ENCODE data around the gene TTN.

Gene TTN

DNA sequence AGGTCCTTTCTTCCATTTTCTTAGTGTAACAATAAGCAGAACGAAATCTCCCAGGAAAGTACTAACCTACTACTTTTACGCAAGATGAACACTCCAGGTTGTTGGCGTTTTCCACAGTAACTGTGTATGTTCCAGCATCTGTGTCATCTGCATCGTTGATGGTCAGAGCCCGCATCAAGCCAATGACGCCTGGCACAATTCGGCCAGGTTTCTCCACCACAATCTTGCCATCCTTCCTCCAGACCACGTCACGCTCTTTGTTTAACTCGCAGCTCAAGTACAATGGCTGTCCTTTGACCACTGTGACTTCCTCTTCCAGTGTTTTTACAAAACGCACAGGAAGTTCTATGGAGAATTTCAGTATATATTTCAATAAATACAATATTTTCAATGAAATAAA, 171.3 kb downstream of the TTN start:
- DNase-seq = no peak

DNA sequence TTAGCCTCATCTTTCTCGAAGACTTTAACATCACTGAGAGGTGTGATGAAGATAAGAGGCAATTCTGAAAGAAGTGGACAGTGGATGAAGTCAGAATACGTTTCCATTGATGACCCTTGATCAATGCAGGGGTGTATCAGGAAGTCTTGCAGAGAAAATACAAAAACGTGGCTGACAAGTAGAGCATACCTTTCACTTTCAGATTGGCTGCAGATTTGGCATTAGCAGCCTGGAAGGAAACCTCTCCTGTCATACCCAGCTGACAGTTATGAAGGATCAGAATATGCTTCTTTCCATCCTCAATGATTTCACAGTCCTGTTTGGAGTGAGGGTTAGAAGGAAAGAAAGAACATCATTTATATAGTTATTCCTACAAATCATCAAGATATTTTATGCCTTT, 174.5 kb downstream of the TTN start:
- no peak for DNase-seq

DNA sequence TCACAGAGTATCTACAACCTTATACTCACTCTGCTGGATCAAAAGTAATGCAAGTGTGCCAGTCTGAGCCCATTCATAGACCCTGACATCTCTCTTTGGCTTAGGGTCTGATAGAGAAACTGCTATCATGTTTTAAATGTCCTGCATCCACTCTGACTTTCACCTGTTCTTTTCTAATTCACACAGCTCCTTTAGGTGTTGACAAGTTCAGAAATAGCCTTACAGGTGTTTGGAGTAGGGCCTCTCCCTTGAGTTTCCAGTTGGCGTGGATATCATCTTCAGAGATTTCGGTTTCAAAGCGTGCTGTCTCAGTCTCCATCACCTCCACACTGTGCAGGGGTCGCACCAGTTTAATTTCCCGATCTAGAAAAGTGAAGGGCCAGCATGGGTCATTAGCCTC, 176.6 kb downstream of the TTN start:
- no peak for DNase-seq

DNA sequence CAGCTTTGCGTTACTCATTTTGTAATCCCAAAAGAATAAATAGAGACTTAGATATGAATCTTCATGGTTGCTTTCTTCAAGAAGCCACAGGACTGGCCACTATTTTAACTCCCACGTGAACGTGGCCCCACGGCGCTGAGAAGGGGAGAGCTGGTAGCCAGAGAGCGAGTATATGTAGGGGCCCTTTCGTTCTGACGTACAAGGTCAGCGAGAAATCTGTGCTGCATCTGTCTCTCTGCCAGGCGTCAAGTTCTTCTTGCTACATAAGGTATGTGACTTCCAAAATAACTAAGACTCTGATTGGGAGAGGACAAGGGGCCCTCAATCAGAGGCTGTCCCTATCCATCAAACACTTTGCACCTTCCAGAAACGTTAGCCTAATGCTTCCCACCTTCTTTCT, 177.8 kb downstream of the TTN start:
- no peak for DNase-seq

DNA sequence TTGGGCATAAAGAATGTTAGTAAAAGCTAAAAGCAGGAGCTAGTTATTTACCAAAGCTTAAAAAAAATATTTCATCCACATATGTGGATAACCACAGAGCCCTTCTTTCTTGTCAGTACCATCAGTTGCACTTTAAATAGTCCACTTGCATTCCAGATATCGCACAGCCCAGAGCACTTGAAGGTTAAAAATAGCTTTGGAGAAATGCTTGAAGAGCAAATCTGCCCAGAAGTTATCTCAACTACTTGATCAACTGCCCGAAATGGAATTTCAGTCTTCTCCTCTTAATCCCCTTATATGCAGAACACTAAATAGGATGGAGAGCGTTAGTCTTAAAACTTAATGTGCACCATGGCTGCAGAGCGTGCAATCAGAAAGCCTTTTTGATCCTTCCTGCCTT, 178.6 kb downstream of the TTN start:
- no peak for DNase-seq

DNA sequence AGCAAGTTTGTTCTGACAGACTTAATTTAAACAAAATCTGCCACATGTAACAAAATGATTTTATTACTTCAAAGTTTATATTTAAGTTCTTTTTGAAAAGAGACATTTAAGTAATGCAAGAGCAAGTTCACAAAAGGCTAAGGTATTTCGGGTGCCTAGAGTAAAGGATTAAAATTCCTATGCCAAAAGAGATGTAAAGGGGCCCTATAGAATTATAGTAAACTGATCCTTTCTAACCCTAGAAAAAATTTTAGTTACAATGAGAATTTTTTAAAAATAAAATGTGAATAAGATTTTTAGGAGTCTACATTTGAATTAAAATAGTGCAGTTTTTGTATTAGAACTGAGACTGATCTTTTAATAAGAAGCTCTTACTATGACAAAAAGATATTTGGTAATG, 179.8 kb downstream of the TTN start:
- DNase-seq = no peak

DNA sequence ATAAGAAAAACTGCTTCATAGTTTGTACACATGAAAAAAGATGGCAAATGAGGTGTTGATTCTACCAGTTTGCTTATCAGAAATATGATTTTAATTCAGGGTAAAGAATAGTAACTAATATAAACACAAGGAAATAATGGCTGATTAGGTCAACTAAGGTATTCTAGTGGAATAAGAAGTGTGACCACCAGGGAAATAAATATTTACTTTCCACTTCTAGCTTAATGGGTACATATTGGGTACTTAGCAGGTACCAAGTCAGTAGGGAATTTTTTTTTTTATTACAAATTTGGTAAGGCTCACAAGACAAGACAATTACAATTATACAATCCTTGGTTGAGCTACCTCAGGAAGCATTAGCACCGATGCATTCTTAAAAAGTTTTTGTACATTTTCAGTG, 191.3 kb downstream of the TTN start:
- DNase-seq = no peak

DNA sequence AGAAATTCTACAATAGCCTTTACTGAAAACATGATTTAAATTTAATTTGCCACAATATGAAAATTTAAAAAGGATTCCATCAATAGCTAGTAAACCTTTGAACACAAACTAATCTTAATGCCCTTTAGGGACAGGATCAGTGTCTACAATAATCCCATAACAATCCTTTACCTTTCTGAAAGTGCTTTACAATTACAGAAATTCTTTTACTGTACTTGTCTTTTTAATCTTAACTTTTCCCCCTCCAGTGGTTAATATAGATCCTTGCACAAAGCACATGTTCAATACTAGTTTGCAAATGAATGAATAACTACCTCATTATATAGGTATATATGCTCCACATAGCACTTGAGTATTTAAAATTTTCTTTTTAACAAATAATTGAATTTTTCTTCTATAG, 204.3 kb downstream of the TTN start:
- no peak for DNase-seq

DNA sequence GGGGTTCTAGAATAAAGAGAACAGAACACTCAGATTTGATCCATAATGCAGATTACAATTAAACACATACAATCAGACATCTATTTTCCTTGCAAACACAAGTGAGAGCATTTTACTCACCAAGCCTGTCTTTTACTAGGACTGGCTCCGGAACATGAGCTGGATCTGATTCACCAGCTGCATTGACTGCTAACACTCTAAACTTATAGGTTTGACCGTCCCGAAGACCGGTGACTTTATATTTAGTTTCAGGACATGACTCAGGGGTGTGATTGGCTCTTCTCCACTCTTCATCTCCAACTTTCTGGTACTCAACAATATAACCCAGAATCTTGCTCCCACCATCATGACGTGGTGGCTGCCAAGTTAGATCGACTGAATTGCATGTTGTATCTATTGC, 214.6 kb downstream of the TTN start:
- no peak for DNase-seq

DNA sequence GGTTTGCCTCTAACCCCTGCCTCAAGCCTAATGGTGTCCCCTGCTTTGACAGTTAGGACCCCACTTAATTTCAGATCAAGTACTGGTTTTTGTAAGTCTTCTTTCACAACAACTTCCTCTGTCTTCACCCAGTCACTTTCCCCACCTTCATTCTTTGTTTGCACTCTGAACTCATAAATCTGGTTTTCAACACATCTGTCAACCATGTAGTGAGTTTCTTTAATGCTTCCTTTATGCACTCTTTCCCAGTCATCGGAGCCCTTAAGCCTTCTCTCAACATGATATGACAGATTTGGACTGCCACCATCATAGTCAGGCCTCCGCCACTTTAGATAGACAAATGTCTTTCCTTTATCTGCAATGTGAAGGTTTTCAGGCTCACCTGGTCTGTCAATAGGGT, 217.9 kb downstream of the TTN start:
- DNase-seq = no peak

DNA sequence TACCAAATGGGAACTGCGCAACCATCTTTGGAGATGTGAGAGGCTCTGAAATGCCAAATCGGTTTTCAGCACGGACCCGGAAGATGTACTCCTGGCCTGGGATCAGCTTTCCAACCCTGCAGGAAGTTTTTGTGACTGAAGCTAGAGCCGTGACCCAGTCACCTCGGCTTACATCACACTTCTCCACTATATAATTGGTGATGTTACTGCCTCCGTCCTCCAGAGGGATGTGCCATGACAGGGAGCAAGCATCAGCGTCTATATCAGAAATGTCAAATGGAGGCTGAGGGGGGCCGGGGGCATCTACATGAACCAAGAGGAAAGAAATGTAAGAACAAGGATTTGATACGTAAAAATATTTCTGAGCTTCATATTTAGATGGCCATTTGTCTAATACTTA, 222.6 kb downstream of the TTN start:
- DNase-seq = no peak

DNA sequence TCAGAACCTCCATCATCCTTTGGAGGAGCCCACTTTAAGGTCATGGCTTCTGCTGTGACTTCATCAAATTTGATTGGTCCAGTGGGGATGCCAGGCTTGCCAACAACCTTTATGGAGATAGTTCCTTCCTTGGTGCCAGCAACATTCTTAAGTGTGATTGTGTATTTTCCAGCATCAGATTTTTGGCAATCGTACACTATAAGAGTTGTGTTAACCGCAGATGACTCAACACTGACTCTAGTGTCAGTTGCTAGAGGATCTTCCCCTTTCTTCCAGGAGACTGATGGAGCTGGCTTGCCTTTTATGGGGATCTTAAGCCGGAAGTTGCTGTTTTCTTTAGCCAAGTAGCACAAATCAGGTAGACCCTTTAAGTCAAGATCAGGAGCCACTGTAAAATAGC, 228.2 kb downstream of the TTN start:
- no peak for DNase-seq

DNA sequence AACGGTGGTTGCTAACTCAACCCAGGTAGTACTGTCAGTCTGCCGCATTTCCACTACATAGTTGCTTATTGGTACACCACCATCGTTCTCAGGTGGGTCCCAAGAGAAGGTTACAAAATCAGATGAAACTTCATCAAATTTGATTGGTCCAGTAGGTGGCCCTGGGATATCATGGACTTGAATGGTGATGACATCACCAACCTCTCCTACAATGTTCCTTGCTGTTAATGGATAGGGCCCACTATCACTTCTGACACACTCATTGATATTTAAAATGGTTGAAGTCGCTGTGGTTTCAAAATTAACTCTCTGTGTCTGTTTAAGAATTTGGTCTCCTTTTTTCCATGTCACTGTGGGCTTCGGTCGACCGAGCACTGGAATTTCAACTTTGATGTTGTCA, 232.4 kb downstream of the TTN start:
- no peak for DNase-seq

DNA sequence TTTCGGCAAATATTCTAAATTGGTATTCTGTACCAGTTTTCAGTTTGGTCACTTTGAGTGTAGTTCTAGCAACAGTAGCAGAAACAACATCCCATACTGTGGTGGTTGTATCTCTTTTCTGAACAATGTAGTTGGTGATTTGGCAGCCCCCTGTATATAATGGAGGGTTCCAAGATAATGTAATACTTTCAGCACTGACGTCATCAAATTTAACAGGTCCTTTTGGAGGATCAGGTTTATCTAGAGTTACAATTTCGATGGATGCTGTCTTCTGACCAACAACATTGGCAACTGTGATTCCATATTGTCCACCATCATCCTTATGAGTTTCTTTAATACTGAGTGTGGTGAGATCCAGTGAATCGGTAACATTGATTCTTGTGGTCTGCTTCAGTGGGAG, 239.0 kb downstream of the TTN start:
- DNase-seq = no peak

DNA sequence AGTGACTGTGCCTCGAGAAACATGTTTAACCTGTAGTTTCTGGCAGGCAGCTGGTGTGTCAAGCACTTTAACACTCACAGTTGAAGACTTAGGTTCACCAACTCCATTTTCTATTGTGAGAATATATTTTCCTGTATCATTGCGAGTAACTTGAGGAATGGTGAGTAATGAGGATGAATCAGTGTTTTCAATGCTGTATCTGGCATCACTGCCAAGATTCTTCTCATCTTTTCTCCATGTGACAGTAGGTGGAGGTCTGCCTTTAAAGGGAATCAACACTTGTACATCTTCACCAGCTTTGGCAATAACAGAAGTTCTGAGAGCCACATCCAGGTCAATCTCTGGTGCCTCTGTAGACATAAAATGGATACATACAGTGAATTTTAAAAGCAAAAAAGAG, 254.2 kb downstream of the TTN start:
- DNase-seq = peak; percentile 15

DNA sequence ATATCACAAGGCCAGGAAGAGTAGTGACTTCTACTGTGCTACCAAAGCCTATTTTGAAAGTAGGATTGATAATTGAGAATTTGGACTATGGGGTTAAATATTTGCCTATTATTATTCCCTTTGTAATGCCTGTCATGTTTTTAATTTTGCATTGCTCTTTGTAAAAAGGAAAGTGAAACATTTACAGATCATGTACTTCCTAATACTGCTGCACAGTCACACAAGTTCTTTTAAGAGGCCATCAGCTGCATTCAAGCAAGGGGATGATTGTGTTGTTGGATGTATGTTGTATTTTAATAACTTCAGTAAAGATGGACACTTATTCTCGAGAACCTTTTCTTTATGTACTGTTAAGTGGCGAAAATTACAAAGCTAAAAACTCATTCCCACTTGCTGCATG, 256.9 kb downstream of the TTN start:
- DNase-seq = no peak

DNA sequence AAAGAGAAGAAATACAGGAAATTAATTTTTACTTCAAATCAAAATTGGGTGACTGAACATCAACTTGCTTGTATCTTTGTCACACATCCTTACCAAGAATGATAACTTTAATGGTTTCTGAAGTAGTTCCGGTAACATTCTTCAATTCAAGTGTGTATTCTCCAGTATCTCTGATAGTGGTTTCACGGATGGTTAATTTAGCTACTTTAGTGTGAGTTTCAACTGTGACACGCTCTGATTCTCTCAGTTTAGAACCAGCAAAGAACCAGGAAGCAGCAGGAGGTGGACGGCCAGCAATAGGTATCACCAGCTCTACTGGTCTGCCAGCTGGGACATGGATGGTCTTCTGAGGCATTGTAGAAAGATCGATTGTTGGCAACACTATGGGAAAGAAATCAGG, 264.7 kb downstream of the TTN start:
- no peak for DNase-seq

DNA sequence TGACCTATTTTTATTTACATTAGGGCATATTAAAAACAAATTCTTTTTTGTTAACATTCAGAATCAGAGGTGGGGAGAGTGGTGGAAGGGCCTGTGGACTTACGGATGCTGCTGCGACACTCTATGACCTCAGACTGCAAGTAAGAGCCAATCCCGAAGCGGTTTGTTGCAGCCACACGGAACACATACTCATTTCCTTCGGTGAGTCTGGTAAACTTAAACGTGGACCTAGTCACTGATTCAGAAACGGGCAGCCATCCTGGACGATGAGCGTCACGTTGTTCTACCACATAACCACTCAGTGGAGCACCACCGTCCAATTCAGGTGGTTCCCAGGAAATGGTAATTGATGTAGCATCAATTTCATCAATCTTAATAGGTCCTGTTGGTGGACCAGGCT, 265.1 kb downstream of the TTN start:
- DNase-seq = no peak

DNA sequence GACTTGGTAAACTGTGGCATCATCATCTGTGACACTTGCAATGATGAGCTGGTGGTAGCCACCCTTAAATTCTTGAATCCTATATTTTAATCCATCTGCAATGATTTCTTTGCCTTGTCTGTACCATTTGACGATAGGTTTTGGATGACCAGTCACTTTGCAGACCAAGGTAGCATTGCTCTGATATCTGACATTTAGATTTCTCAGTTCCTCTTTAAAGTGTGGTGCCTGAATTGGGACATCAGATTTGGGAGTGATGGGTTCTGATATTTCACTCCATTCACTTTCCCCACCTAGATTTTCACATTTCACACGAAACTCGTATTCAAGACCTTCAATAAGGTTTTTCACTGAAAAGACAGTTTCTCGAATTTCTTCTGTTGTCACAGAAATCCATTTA, 271.2 kb downstream of the TTN start:
- DNase-seq = no peak

DNA sequence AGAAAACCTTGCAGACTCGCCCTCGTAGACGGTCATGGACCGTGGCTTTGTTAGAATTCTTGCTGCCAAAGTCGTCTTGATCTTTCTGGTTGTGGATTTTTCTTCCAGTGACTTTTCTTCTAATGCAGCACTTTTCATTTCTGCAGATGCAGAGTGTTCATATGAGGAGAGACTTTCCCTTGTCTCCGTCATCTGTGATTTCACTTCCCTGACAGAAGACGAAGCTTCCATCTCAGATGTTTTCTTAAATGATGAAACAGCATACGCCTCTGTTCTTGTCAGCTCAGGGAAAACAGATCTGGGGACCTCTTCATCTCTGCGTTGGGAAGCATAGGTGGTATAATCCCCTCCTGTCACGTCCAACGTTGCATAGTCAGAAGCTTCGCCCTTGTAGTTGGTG, 276.1 kb downstream of the TTN start:
- DNase-seq = no peak

DNA sequence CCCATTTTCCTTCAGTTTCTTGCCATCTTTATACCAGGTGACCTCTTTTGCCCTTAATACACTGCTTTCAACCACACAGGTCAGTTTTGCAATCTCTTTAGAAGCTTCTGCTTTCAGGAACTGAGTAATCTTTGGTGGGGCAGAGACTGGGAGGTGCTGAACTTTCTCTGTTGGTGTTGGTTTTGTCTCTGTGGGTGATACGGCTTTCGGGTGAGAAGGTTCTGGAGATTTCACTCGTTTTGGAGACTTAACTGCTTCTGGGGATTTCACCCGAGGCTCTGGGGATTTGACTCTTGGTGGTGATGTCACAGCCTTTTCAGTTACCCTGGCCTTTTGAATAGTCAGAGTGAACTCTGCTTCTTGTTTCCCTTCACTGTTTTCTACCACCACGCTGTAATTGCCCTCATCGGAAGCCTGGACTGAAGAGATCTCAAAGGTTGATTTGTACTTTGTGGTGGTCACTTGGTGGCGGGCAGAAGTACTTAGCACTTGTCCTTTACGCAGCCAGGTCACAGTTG, 276.5 kb downstream of the TTN start:
- DNase-seq = no peak

DNA sequence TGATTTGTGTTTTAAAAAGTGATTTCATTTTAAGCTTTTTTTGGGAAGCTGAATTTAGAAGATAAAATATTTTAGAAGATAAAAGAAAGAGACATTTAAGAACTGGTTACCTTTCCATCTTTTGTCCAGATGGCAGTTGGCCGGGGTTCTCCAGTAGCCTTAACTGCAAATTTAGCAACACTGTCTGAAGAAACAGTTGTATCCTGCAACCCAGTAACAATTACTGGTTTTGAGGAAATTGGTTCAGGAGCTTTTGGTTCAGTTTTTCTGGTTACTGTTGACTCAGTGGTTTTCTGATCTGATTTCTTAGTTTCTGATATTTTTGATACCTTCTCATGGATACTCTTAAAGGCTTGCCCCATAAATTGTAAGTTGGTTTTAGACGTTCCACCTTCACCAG, 277.1 kb downstream of the TTN start:
- no peak for DNase-seq

DNA sequence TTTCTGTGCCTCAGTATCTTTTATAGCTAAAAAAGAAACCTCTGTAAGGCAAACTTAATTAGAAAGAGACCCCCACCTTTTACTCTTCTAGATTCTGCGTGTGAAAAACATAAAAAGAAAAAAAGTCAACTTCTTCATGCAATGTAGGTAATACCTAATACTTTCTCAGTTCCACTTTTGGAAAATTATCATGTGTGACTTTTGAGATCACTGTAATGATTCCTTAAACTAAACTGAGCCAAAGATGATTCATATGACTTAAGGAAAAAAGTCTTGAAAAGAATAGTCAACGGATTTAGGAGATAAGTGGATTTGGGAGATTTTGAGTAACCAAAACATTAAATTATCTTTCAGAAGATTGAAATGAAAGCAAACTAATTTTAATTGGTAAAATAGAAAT, 278.0 kb downstream of the TTN start:
- no peak for DNase-seq

DNA sequence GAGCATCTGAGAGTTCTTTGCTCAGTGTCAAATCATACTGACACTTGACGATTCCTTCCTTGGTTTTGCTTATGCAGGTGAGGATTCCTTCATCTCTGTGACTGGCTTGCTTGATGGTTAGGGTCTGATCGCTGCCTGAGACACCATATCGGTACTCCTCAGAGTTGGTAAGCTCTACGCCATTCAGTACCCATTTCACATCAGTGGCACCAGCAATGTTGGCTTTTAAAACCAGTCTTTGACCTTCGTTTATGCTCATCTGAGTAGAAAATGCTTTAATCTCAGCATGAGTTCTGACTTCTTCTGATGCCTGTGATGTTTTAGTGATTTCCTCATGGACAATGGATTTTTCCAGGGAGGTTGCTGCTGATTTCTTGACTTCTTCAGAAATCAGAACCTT, 278.6 kb downstream of the TTN start:
- no peak for DNase-seq

DNA sequence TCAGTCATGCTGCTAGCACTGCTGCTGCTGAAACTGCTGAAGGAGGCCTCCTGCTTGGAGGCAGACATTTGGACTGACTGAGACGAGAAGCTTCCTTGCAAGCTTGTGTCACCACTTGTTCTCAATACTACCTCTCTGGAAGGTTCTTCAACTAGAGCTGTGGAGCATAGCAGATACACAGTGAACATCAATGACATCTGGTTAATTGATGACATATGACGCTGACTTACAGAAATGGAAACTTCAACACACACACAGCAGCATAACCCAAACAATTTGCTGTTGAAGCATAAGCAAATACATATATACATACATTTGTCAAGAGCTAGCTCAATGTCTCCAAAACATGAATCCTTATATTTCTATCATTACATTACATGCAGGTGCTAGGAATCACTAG, 279.6 kb downstream of the TTN start:
- no peak for DNase-seq

DNA sequence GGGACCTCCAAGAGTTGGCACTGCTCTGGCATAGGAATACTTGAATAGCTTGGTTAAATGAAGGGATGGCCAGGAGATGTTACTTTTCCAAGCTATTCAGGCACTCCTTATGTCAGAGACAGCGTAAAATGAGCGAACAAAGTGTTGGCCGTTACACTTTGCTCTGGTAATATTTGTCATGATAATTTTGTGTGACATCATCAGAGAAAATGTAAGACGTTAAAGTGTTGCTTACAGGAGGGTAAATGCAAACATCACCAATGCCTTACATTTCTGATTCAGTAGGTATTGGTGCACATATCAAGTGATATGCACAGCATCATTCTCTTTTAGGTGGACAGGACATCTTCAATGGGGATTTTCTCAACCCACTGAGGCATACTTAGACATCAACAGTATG, 281.0 kb downstream of the TTN start:
- DNase-seq = no peak
